Ramos (cell line): ENCODE measurements around the gene MALRD1.

Experiments
- in situ Hi-C: fragments of 300-500 bp; cut with MboI; formaldehyde crosslinking; loops from one replicate; pipeline ENCODE4 v1.14.3; 2022; ENCODE audit warnings: low sequenced_read_pairs; ENCODE audit not compliant: unreplicated experiment

Gene MALRD1

DNA sequence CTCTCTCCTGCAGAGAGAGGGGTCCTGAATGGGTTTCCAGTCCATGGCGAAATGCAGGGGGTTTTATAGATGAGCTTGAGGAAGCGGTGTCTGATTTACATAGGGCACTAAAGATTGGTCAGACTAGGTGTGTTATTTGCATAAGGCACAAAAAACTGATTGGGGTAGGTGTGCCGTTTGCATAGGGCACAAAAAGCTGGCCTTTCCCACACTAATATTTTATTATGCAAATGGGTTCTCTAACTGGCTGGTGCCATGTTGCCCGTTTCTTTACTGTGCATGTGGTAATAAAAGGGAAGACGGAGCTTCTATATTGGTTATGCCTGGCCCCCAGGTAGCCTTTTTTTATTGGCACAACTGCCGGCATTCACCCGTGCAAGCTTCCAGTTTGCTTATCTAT, 50.2 kb downstream of the MALRD1 start:
- in situ Hi-C loops = no loop called here

GRCh38 chr10:19107406-19107805, 58.8 kb downstream of the MALRD1 start:
- in situ Hi-C loops = no loop called here

- in situ Hi-C loops = no loop called here
These were observed 63.1 kb downstream of the MALRD1 start for GRCh38 chr10:19111501-19112267.

GRCh38 chr10:19117438-19117837, 68.8 kb downstream of the MALRD1 start:
- in situ Hi-C loops = no loop called here

DNA sequence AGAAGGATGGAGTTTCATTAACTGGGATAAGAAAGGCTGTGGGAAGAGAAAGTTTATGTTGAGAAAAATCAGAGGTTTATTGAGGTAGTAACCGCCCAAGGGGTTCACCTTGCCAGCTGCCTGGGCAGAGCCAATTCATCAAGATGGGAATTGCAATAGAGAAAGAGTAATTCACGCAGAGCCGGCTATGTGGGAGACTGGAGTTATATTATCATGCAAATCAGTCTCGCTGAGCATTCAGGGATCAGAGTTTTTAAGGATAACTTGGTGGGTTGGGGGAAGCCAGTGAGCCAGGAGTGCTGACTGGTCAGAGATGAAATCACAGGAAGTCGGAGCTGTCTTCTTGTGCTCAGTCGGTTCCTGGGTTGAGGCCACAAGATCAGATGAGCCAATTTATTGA, 70.6 kb downstream of the MALRD1 start:
- in situ Hi-C loops = no loop called here

- in situ Hi-C loops = no loop called here
These were observed 71.8 kb downstream of the MALRD1 start for GRCh38 chr10:19120381-19120908.

GRCh38 chr10:19133992-19134391, 85.4 kb downstream of the MALRD1 start:
- in situ Hi-C loops = no loop called here

DNA sequence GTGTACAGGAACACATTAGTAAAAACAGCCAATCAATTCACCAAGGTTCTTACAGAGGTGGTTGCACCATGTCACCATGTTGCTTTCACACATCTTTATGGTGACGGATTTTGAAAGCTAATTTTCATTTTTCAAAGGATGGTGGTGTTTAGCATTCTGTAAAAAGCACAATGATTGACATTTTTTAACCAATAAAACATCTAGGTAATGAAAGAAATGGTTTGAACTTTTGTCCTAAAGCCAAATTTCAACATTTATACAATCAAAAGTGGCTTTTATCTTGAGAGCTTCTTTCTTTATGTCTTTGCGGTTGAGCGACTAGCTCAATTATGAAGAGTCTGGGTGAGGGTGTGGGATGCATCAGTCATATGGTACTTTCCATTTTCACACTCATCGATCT, 94.4 kb downstream of the MALRD1 start:
- in situ Hi-C loops = no loop called here

DNA sequence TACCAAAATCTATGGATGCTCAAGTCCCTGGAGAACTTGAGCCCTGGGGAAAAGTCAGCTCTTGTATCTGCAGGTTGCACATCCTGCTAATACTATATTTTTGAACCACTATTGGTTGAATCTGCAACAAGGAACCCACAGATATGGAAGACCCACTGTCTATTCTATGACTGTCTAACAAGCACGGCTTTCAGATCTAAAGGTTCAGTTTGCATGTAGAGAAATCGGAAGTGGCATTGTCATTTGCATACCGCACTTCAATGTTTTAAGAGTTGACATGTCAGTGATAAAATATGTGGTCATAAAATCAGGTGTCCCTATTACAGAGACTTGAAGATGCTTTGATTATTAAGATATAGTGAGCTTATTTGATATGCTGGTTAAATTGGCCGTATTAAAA, 95.6 kb downstream of the MALRD1 start:
- in situ Hi-C loops = no loop called here

DNA sequence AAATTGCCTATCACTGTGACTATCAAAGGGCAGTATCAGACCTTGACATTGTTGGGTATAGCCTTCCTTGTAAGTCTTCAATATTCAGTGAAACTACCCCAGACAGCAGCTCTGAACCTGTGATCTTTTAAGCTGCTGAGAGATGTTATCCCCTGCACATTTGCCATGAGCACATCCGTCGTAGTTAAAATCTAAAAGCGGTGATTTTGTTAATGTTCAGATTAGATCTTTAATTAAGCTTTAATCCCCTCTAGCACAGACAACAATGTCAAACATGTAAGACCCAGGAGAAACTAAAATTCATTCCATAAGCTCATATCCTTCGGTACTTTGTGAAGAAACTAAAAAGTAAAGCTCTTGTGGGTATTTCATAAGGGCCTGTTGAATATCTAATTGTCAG, 105.8 kb downstream of the MALRD1 start:
- in situ Hi-C loops = no loop called here

- in situ Hi-C loops = no loop called here
These were observed 109.8 kb downstream of the MALRD1 start for GRCh38 chr10:19158358-19158757.

- in situ Hi-C loops = no loop called here
These were observed 110.3 kb downstream of the MALRD1 start for GRCh38 chr10:19158870-19159269.

GRCh38 chr10:19164461-19164860, 115.9 kb downstream of the MALRD1 start:
- in situ Hi-C loops = no loop called here

- in situ Hi-C loops = no loop called here
These were observed 120.0 kb downstream of the MALRD1 start for GRCh38 chr10:19168584-19168983.

- in situ Hi-C loops = no loop called here
These were observed 120.4 kb downstream of the MALRD1 start for GRCh38 chr10:19169041-19169440.

DNA sequence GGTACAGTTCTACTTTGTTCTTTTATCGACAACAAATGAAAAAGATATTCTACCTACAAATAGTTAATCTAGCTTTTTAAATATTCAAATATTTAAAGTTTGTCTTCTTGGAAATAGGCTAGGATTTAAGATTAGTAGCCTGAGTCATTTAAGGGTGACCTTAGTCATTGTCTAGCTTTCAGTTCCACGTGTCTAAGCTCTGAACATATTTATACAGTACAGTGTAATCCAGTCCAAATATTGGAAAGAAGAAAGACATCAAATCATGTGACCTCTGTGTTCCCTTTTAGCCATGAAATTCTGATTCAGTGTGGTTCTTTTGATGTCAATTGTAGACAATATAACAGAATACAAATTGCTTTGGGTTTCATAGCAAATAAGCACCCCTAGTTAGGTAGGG, 121.1 kb downstream of the MALRD1 start:
- in situ Hi-C loops = no loop called here

- in situ Hi-C loops = no loop called here
These were observed 130.1 kb downstream of the MALRD1 start for GRCh38 chr10:19178675-19179074.

GRCh38 chr10:19184891-19185290, 136.3 kb downstream of the MALRD1 start:
- in situ Hi-C loops = no loop called here

DNA sequence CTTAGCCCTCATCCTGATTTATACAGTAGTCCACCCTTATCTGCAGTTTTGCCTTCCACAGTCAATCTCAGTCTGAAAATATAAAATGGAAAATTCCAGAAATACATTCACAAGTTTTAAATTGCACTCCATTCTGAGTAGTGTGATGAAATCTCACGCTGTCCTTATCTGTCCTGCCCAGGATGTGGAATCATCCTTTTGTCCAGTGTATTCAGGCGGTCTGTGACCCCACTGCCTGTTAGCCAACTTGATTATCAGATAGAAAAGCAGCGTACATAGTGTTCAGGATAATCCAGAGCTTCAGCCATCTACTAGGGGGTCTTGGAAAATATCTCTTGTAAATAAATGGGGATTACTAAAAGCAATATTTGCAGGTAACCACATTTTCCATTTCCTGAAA, 146.3 kb downstream of the MALRD1 start:
- in situ Hi-C loops = no loop called here

- in situ Hi-C loops = no loop called here
These were observed 147.1 kb downstream of the MALRD1 start for GRCh38 chr10:19195698-19196097.

DNA sequence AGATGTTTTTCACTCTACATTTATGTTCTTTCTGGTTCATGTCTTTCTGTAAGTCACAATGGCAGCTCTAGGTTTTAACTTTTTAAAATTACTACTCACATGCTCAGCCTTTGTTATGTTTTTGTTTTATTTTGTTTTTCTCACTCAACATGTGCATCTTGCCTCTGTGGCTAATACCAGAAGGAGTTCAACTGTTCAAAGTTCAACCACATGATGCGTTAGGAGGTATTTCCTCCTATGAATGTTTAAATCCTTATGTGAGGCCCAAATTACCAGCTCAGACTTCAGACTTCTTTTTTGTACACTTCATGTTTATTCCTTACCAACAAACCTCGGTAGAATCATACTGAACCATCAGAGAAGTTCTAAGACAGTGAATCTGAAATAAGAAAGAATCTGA, 151.6 kb downstream of the MALRD1 start:
- in situ Hi-C loops = no loop called here

GRCh38 chr10:19204246-19204917, 155.8 kb downstream of the MALRD1 start:
- in situ Hi-C loops = no loop called here
